HG02588 (cell line): ENCODE results near the gene MRPL21.

Experiments
- ATAC-seq: cut with Tn5 transposase; IDR thresholded peaks from one replicate; pipeline ENCODE4 v1.9.1; 2021; ENCODE audit warnings: mild to moderate bottlenecking, moderate library complexity; ENCODE audit not compliant: unreplicated experiment

Gene MRPL21

GRCh38 chr11:68843052-68843561 lies 60.5 kb downstream of the MRPL21 start:
- no peak for ATAC-seq

DNA sequence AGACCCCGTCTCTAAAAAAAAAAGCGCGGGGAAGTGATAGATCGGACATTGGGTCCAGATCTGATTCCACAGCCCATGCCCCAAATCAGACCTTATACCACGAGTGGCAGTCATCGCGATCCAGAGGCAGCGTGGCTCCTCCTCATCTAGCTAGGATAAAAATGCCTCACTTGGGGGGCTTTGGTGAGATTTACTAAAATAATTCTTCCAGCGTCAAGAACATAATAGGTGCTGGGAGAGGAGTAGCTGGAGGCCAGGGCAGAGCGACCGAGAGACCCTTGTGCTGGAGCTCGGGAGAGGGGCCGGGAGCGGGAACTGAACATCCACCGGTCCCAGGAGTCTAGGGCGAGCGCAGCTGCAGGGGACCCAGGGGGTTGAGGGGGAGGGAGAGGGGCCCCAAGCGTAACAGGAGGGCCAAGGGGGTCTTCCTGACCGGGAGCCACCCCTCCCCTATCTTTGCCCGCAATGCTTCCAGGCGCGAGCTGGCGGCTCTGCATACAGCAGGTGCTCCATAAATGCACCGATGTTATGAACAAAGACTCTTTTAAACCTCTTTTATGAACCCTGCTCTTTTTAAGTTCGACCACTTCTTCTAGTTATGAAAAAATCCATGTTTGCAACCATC lies 61.1 kb downstream of the MRPL21 start:
- ATAC-seq, result no peak

GRCh38 chr11:68841718-68842426 lies 61.8 kb downstream of the MRPL21 start, which contains the start of gene CPT1A:
CPT1A (minus strand) TSS chr11:68841916; CDS start chr11:68815474, 26,442 bp downstream.
- peak; percentile 35 for ATAC-seq
